GM12878 (cell line): Measurements from ENCODE around the gene PFN3. TPM values are rescaled to one million over a fixed set of nuclear protein-coding genes. Genes with fewer than 3 reads are reported as not detected.

Source experiments
- ATAC-seq: fragments of 200-7000 bp; cut with Tn5 transposase; 3 replicates; pipeline ENCODE4 v1.9.1; 2020; ENCODE audit warnings: mild to moderate bottlenecking, moderate library complexity
- BruUV-seq: library from RNA; stranded (reverse); fragments of 400-500 nt; replicated peaks from 2 replicates; lab custom pipeline; 2021; lab: Mats Ljungman, UMichigan
- CTCF ChIA-PET: fragments of 300-600 bp; sonication (Branson Sonifier 250); formaldehyde crosslinking; extraction: SDS; loops from one replicate; lab custom pipeline; 2021; ENCODE audit warnings: inconsistent platforms; lab: Yijun Ruan, JAX
- POLR2A ChIA-PET: fragments of 350-600 bp; formaldehyde crosslinking; extraction: SDS; loops from one replicate; lab custom pipeline; 2021; ENCODE audit warnings: inconsistent platforms; lab: Charles Lee
- RAD21 ChIA-PET: fragments of 300-600 bp; sonication (Branson Sonifier 250); formaldehyde crosslinking; loops from one replicate; lab custom pipeline; 2023; ENCODE audit warnings: antibody characterized with exemption; ENCODE audit not compliant: unreplicated experiment; lab: Charles Lee
- SMC1A ChIA-PET: fragments of 300-600 bp; sonication (Branson Sonifier 250); formaldehyde crosslinking; loops from one replicate; lab custom pipeline; 2023; ENCODE audit not compliant: unreplicated experiment, uncharacterized antibody; lab: Charles Lee
- DNase-seq: peaks from one replicate; pipeline ENCODE4 v3.0.0-alpha.2; 2011; ENCODE audit warnings: low read depth, low spot score
- FAIRE-seq: peaks from 3 replicates; lab custom pipeline; 2011; peaks lifted over from hg19 to GRCh38; lab: Jason Lieb, UNC
- H2AFZ ChIP-seq: 2 replicates; pipeline ENCODE4 v1.6.0; 2011; ENCODE audit warnings: low read depth, low read length, control low read depth; ENCODE audit not compliant: control insufficient read depth
- H3K27ac ChIP-seq: 2 replicates; pipeline ENCODE4 v1.5.1; 2011; ENCODE audit warnings: control low read depth; ENCODE audit not compliant: control insufficient read depth, insufficient read depth
- H3K27me3 ChIP-seq, 2 experiments: replicated peaks in 1 of 2; 2 replicates each; pipeline versions ENCODE4 v1.6.0 to v1.6.1; 2011; ENCODE audit warnings: low read length in 1 of 2; ENCODE audit not compliant: control insufficient read depth in 2 of 2, insufficient read depth in 2 of 2
- H3K36me3 ChIP-seq, 2 experiments: 2 replicates each; pipeline ENCODE4 v1.5.1; 2011; ENCODE audit warnings: low read length in 1 of 2; ENCODE audit not compliant: control insufficient read depth in 2 of 2, insufficient read depth in 2 of 2
- H3K4me1 ChIP-seq: 2 replicates; pipeline ENCODE4 v1.6.1; 2011; ENCODE audit warnings: mild to moderate bottlenecking, low read length, moderate library complexity, mixed read lengths; ENCODE audit not compliant: control insufficient read depth, insufficient read depth
- H3K4me2 ChIP-seq: 2 replicates; pipeline ENCODE4 v1.6.0; 2011; ENCODE audit warnings: control low read depth; ENCODE audit not compliant: control insufficient read depth, insufficient read depth
- H3K4me3 ChIP-seq: fragments of 200-600 bp; sonication (generic); 2 replicates; pipeline ENCODE4 v1.5.1; 2016
- H3K79me2 ChIP-seq: 2 replicates; pipeline ENCODE4 v1.6.0; 2011; ENCODE audit warnings: low read length; ENCODE audit not compliant: control insufficient read depth, insufficient read depth
- H3K9ac ChIP-seq: 2 replicates; pipeline ENCODE4 v1.8.0; 2011; ENCODE audit warnings: low read length, control low read depth, mixed read lengths; ENCODE audit not compliant: control insufficient read depth, insufficient read depth
- H3K9me3 ChIP-seq: replicated peaks from 3 replicates; pipeline ENCODE4 v1.5.1; 2011; ENCODE audit warnings: mild to moderate bottlenecking, low read length; ENCODE audit not compliant: control insufficient read depth, insufficient read depth
- H4K20me1 ChIP-seq: 2 replicates; pipeline ENCODE4 v1.6.0; 2011; ENCODE audit not compliant: control insufficient read depth, insufficient read depth
- BACH1 ChIP-seq: fragments of 450-650 bp; IDR thresholded peaks from 2 replicates; pipeline ENCODE4 v1.6.1; 2017; ENCODE audit warnings: mild to moderate bottlenecking, borderline replicate concordance
- CHD2 ChIP-seq: IDR thresholded peaks from 2 replicates; pipeline ENCODE4 v1.6.1; 2011; ENCODE audit warnings: low read depth, low read length, improper control_type of control experiment, borderline replicate concordance
- CREM ChIP-seq: IDR thresholded peaks from 2 replicates; pipeline ENCODE4 v1.6.1; 2014; ENCODE audit warnings: antibody characterized with exemption, low read depth
- EGR1 ChIP-seq, 2 experiments: IDR thresholded peaks; 1 replicate in 1 of 2; 2 replicates in 1 of 2; pipeline ENCODE4 v1.6.1; 2011 to 2012; ENCODE audit warnings: low read depth in 2 of 2, low read length in 2 of 2, borderline replicate concordance in 1 of 2, mild to moderate bottlenecking in 1 of 2, moderate library complexity in 1 of 2
- ETV6 ChIP-seq, 2 experiments: fragments of 450-650 bp in 1 of 2; IDR thresholded peaks in 1 of 2; conservative IDR thresholded peaks in 1 of 2; 2 replicates each; pipeline ENCODE4 v1.6.1; 2014; ENCODE audit warnings: antibody characterized with exemption in 1 of 2, borderline replicate concordance in 1 of 2, low read depth in 1 of 2, mild to moderate bottlenecking in 1 of 2, moderate library complexity in 1 of 2
- IKZF2 ChIP-seq, 2 experiments: fragments of 450-650 bp; IDR thresholded peaks; 2 replicates each; pipeline ENCODE4 v1.6.1; 2017; ENCODE audit warnings: mild to moderate bottlenecking in 2 of 2, moderate library complexity in 2 of 2
- IRF4 ChIP-seq: IDR thresholded peaks from 2 replicates; pipeline ENCODE4 v1.6.1; 2011; ENCODE audit warnings: low read depth, low read length
- MYB ChIP-seq: fragments of 150-350 bp; IDR thresholded peaks from 2 replicates; pipeline ENCODE4 v1.6.1; 2014; ENCODE audit warnings: mild to moderate bottlenecking, low read depth, low read length, borderline replicate concordance
- NFYA ChIP-seq: IDR thresholded peaks from 2 replicates; pipeline ENCODE4 v1.6.1; 2011; ENCODE audit warnings: low read depth, mild to moderate bottlenecking, low read length, improper control_type of control experiment, borderline replicate concordance
- PAX5 ChIP-seq: IDR thresholded peaks from 2 replicates; pipeline ENCODE4 v1.6.1; 2011; ENCODE audit warnings: low read depth, low read length, borderline replicate concordance
- PAX8 ChIP-seq: fragments of 450-650 bp; IDR thresholded peaks from 2 replicates; pipeline ENCODE4 v1.6.1; 2017; ENCODE audit warnings: mild to moderate bottlenecking, moderate library complexity
- RB1 ChIP-seq: fragments of 450-650 bp; formaldehyde crosslinking; IDR thresholded peaks from 2 replicates; pipeline ENCODE4 v1.6.1; 2017; ENCODE audit warnings: mild to moderate bottlenecking, borderline replicate concordance
- RUNX3 ChIP-seq: IDR thresholded peaks from 2 replicates; pipeline ENCODE4 v1.6.1; 2012; ENCODE audit warnings: low read length, inconsistent platforms
- SIX5 ChIP-seq: IDR thresholded peaks from 2 replicates; pipeline ENCODE4 v1.6.1; 2011; ENCODE audit warnings: mild to moderate bottlenecking, low read depth, low read length, moderate library complexity; ENCODE audit not compliant: severe bottlenecking
- SMC3 ChIP-seq: IDR thresholded peaks from 2 replicates; pipeline ENCODE4 v1.6.1; 2011; ENCODE audit warnings: low read length, improper control_type of control experiment, borderline replicate concordance
- ZNF24 ChIP-seq: fragments of 450-650 bp; IDR thresholded peaks from 2 replicates; pipeline ENCODE4 v1.6.1; 2017; ENCODE audit warnings: antibody characterized with exemption, mild to moderate bottlenecking
- WGBS: methylation state at CpG from one replicate; pipeline ENCODE4 v1.1.6; 2016; ENCODE audit warnings: low lambda C conversion rate; ENCODE audit not compliant: insufficient replicate concordance, insufficient coverage; ENCODE audit errors: missing lambda C conversion rate; 5-methylcytosine and 5-hydroxymethylcytosine counted together
- in situ Hi-C: fragments of 300-500 bp; cut with MboI; formaldehyde crosslinking; loops from 9 replicates; pipeline ENCODE4 v1.14.3; 2018; ENCODE audit warnings: mixed read lengths
- intact Hi-C: fragments of 100-400 bp; cut with micrococcal nuclease; formaldehyde crosslinking; loops from one replicate; pipeline ENCODE4 v1.14.2; 2022; ENCODE audit not compliant: unreplicated experiment
- polyA plus RNA-seq, 11 experiments: library from polyadenylated mRNA; depleted of rRNA in 4 of 11; unstranded in 6 of 11; stranded (reverse) in 5 of 11; fragments of >200 nt; fragmentation: Nextera tagmentation in 4 of 11; fragmentation: Illumina TruSeq in 1 of 11; extraction: Ambion mirVana in 4 of 11; extraction: Trizol in 1 of 11; gene quantifications; 1 replicate in 1 of 11; 2 replicates in 10 of 11; pipeline versions ENCODE4 v1.2.1 to v1.2.3, GENCODE V29; 2011 to 2016; ENCODE audit warnings: inconsistent platforms in 2 of 11, missing spikeins in 2 of 11, low read depth in 1 of 11
- total RNA-seq, 4 experiments: library from RNA; depleted of rRNA in 3 of 4; stranded (reverse); fragments of >200 nt in 3 of 4; fragmentation: Illumina TruSeq in 1 of 4; extraction: Trizol in 1 of 4; gene quantifications; 2 replicates each; pipeline versions ENCODE4 v1.2.1 to v1.2.3, GENCODE V29; 2013 to 2021

Gene PFN3
- total and polyA plus RNA-seq, 10 of the 15 experiments (the other 5 are each of a cell fraction or from before 2014, with no cell fraction given) = not detected

- peak; percentile 54; the same call in 1 of the 2 replicates for TF ChIP-seq SMC3
- TF ChIP-seq IKZF2 (IDR thresholded peaks at IDR 0.05) = peak in 1 of 2 experiments; percentile 22; a peak in 2 of 4 replicates
- 0 out of 2 replicates have a peak, but pooled peaks have one; percentile 26 for TF ChIP-seq ZNF24
- TF ChIP-seq BACH1 = 0 out of 2 replicates have a peak, but pooled peaks have one; percentile 41
Observed at GRCh38 chr5:177402271-177403043, 2.0 kb upstream of the PFN3 start (continued).

GRCh38 chr5:177397875-177398390, 2.5 kb downstream of the PFN3 start:
- Histone ChIP-seq H3K4me1 (peaks cover 6% of the 10 kb centered on the region), H3K79me2 (no peaks in the 10 kb centered on the region), H3K36me3 (no peaks in the 10 kb centered on the region)
- SMC1A ChIA-PET = interaction anchor here (1.1 kb wide), 1 partner anchor 79 kb away, joined by 3 read pairs; no protein-coding TSS in a partner anchor
- DNase-seq = no peak
- in situ Hi-C loops = loop anchor here (25.0 kb wide), 1 partner anchor 1361 kb away; no protein-coding TSS in a partner anchor
- TF ChIP-seq CREM = no peak
- TF ChIP-seq RUNX3 = no peak
- TF ChIP-seq PAX5 = no peak
- no peak for TF ChIP-seq NFYA
- no peak for TF ChIP-seq CHD2
- no peak for TF ChIP-seq IRF4
- no peak for TF ChIP-seq EGR1 (IDR thresholded peaks at IDR 0.05; ENCODE audit: borderline replicate concordance in 1 of 2, low read depth in 2 of 2, low read length in 2 of 2)
- TF ChIP-seq SIX5 = no peak
- TF ChIP-seq PAX8 = no peak
- no peak for TF ChIP-seq MYB
- TF ChIP-seq RB1 = no peak
- no peak for TF ChIP-seq ETV6 (conservative IDR thresholded peaks at IDR 0.05 in 1 of 2, IDR thresholded peaks at IDR 0.05 in 1 of 2; ENCODE audit: borderline replicate concordance in 1 of 2, low read depth in 1 of 2)
- TF ChIP-seq, all 136 proteins: peak for 0
- ChIA-PET CTCF (no interaction called here), POLR2A (no interaction called here), RAD21 (interaction anchor here (0.9 kb wide), 1 partner anchor 56 kb away, joined by 3 read pairs; no protein-coding TSS in a partner anchor)
- Histone ChIP-seq H3K9ac (no peak overlapping the region), H3K27me3 (no peaks in the 10 kb centered on the region), H3K9me3 (no peaks in the 10 kb centered on the region), H3K4me3 (no peak overlapping the region), H2AFZ (no peak overlapping the region), H3K4me2 (no peak overlapping the region), H3K27ac (no peak overlapping the region), H4K20me1 (no peaks in the 10 kb centered on the region)
- FAIRE-seq (no peak), ATAC-seq (no peak)
- WGBS = 48% methylated on average over 13 of the region's 16 CpGs
- intact Hi-C loops = no loop called here
- BruUV-seq = no TSS peak
